ENCODE measurements around the gene CYP1A1. TPM values are rescaled to one million over a fixed set of nuclear protein-coding genes. Genes with fewer than 3 reads are reported as not detected.

Gene CYP1A1
- total and polyA plus RNA-seq, 2 of the 4 experiments (the other 2 are of a cell fraction), result under 0.01 to 0.03 TPM

- Histone ChIP-seq H4K20me1 (ENCODE audit: insufficient read depth, low read length) (no peaks in the 10 kb centered on the region), H3K27me3 (ENCODE audit: control insufficient read depth, insufficient read depth, low read length) (peaks cover 22% of the 10 kb centered on the region; the same call in 1 of the 2 replicates), H2AK5ac (ENCODE audit: low read depth, low read length) (no peak overlapping the region), H3K4me1 (ENCODE audit: control insufficient read depth, insufficient read depth, low read length) (no peaks in the 10 kb centered on the region), H4K91ac (ENCODE audit: insufficient read depth, low read depth, low read length) (no peak overlapping the region), H2AK9ac (replicated peaks; ENCODE audit: low read depth, low read length, poor library complexity) (no peak overlapping the region), H2BK120ac (ENCODE audit: low read depth, low read length) (no peak overlapping the region), H2BK20ac (ENCODE audit: low read depth, low read length) (no peak overlapping the region), H3K23ac (ENCODE audit: low read depth, low read length) (no peak overlapping the region), H3K56ac (ENCODE audit: extremely low read depth, insufficient read depth, low read length) (no peak overlapping the region), H4K5ac (ENCODE audit: low read depth, low read length) (no peak overlapping the region), H2BK15ac (ENCODE audit: low read depth, low read length) (no peak overlapping the region), H3K14ac (replicated peaks; ENCODE audit: low read depth, low read length) (no peak overlapping the region), H4K8ac (ENCODE audit: low read depth in 2 of 2, low read length in 2 of 2) (no peak overlapping the region), H3K18ac (ENCODE audit: low read depth, low read length) (no peak overlapping the region), H3K9me1 (ENCODE audit: insufficient read depth, low read length) (no peaks in the 10 kb centered on the region), H2BK5ac (ENCODE audit: low read depth, low read length, poor library complexity, severe bottlenecking) (no peak overlapping the region), H3K9ac (ENCODE audit: low read depth, low read length) (no peak overlapping the region), H2AFZ (replicated peaks; ENCODE audit: low read length, poor library complexity) (no peak overlapping the region), H3K27ac (ENCODE audit: insufficient read depth, low read length) (no peak overlapping the region), H3K4ac (ENCODE audit: low read depth, low read length) (no peak overlapping the region), H3K4me3 (ENCODE audit: insufficient read depth, low read depth, low read length) (no peak overlapping the region), H3K36me3 (ENCODE audit: control insufficient read depth, insufficient read depth, low read length) (no peaks in the 10 kb centered on the region), H3K9me3 (ENCODE audit: control insufficient read depth, insufficient read depth, low read length) (no peaks in the 10 kb centered on the region), H3K4me2 (ENCODE audit: low read depth, low read length) (no peak overlapping the region), H3K79me1 (ENCODE audit: low read depth in 1 of 2, low read length in 2 of 2) (no peaks in the 10 kb centered on the region)
- intact Hi-C loops (cut with micrococcal nuclease), result no loop called here
- no peak for TF ChIP-seq MXI1 (IDR thresholded peaks at IDR 0.05; ENCODE audit: borderline replicate concordance, low read depth, low read length)
- no peak for TF ChIP-seq RFX5 (IDR thresholded peaks at IDR 0.05; ENCODE audit: low read depth, low read length)
- no peak for TF ChIP-seq FOS (IDR thresholded peaks at IDR 0.05; ENCODE audit: low read depth, low read length)
- no peak for TF ChIP-seq BHLHE40 (IDR thresholded peaks at IDR 0.05; ENCODE audit: low read depth, low read length)
- no peak for TF ChIP-seq RCOR1 (IDR thresholded peaks at IDR 0.05; ENCODE audit: insufficient replicate concordance, low read length)
- TF ChIP-seq NFE2L2 (IDR thresholded peaks at IDR 0.05; ENCODE audit: low read depth, low read length), result no peak
- no peak for TF ChIP-seq CEBPB (IDR thresholded peaks at IDR 0.05; ENCODE audit: low read depth, low read length)
- no peak for TF ChIP-seq RAD21 (IDR thresholded peaks at IDR 0.05; ENCODE audit: low read length)
- no peak for TF ChIP-seq CTCF (conservative IDR thresholded peaks at IDR 0.05; ENCODE audit: low read depth, low read length)
- no peak for TF ChIP-seq MAFK (IDR thresholded peaks at IDR 0.05; ENCODE audit: low read depth, low read length)
- TF ChIP-seq SMC3 (IDR thresholded peaks at IDR 0.05; ENCODE audit: low read depth, low read length), result no peak
- no TSS peak for BruUV-seq (replicated peaks)
- no peak for ATAC-seq (ENCODE audit: low read depth)
- in situ Hi-C loops (cut with MboI; ENCODE audit: low sequenced_read_pairs), result loop anchor here (5.0 kb wide), 1 partner anchor 130 kb away; no protein-coding TSS in a partner anchor
- DNase-seq, result no peak
- no CpG with 5 or more reads among the region's 14 CpGs for WGBS, 2 experiments (ENCODE audit: extremely low coverage in 2 of 2, insufficient read length in 1 of 2)
- ChIA-PET CTCF (interaction anchor here (0.6 to 3.9 kb wide), 8 partner anchors 127 to 202 kb away, joined by 3 to 21 read pairs (median 6); no protein-coding TSS in a partner anchor), POLR2A (ENCODE audit: unreplicated experiment) (no interaction called here)
- dilution Hi-C loops (cut with HindIII; ENCODE audit: low sequenced_read_pairs, unreplicated experiment), result no loop called here
Observed at GRCh38 chr15:74767167-74768098, 42.1 kb upstream of the CYP1A1 start.

All from IMR-90 (cell line).